NCI-H128 (cell line): ENCODE data around the gene CERCAM.

ENCODE experiments used
- DNase-seq: peaks from one replicate; lab custom pipeline; 2025; ENCODE audit not compliant: unreplicated experiment; lab: John Stamatoyannopoulos, UW

CERCAM gene

GRCh38 chr9:128456613-128457061 is 36.0 kb downstream of the CERCAM start:
- DNase-seq, result peak; percentile 52

GRCh38 chr9:128457207-128457606 is 36.5 kb downstream of the CERCAM start:
- no peak for DNase-seq

- DNase-seq, result no peak
Measured at GRCh38 chr9:128459011-128459410, 38.4 kb downstream of the CERCAM start.

GRCh38 chr9:128469070-128469469 is 48.4 kb downstream of the CERCAM start:
- no peak for DNase-seq

GRCh38 chr9:128470560-128470959 is 49.9 kb downstream of the CERCAM start:
- DNase-seq, result no peak

GRCh38 chr9:128473104-128473503 is 52.4 kb downstream of the CERCAM start:
- no peak for DNase-seq

GRCh38 chr9:128475867-128476266 is 55.2 kb downstream of the CERCAM start:
- no peak for DNase-seq

GRCh38 chr9:128479262-128479661 is 58.6 kb downstream of the CERCAM start:
- no peak for DNase-seq

- no peak for DNase-seq
Measured at GRCh38 chr9:128481561-128481960, 60.9 kb downstream of the CERCAM start.

- no peak for DNase-seq
Measured at GRCh38 chr9:128482186-128482585, 61.5 kb downstream of the CERCAM start.

GRCh38 chr9:128484686-128485413 is 64.2 kb downstream of the CERCAM start:
- no peak for DNase-seq

GRCh38 chr9:128485414-128485855 is 64.8 kb downstream of the CERCAM start:
- DNase-seq, result no peak

GRCh38 chr9:128486201-128486600 is 65.5 kb downstream of the CERCAM start:
- no peak for DNase-seq
